HG03460 (cell line): ENCODE data around the gene C3orf49.

Experiments used
- ATAC-seq: cut with Tn5 transposase; IDR thresholded peaks from one replicate; pipeline ENCODE4 v1.9.1; 2021; ENCODE audit not compliant: unreplicated experiment

C3orf49 gene

GRCh38 chr3:63878394-63879060 lies 59.4 kb downstream of the C3orf49 start:
- no peak for ATAC-seq

DNA sequence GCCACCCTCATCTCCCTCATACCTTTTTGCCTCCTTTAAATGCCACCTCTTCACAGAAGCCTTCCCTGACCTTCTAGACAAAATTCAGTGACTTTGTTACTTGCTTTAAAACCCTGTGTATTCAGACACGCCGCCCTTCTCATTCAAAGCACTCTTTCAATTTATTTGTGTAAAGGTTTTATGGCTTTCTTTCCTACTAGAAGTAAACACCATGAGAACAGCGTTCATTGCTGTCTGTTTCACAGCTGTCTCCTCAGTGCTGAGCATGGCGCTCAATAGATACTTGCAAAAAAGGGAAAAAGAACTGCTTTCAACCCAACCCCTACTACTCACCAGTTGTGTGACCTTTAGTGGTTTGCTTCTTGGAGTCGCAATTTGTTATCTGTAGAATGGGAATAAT lies 61.6 kb downstream of the C3orf49 start:
- no peak for ATAC-seq

GRCh38 chr3:63886858-63887257 lies 67.8 kb downstream of the C3orf49 start:
- ATAC-seq, result no peak

- no peak for ATAC-seq
Observed at GRCh38 chr3:63891518-63891917, 72.4 kb downstream of the C3orf49 start.

GRCh38 chr3:63892773-63893352 lies 73.8 kb downstream of the C3orf49 start:
- ATAC-seq, result no peak

- ATAC-seq, result no peak
Observed at GRCh38 chr3:63895422-63896189, 76.5 kb downstream of the C3orf49 start.

- peak; percentile 70 for ATAC-seq
Observed at GRCh38 chr3:63896332-63897030, 77.4 kb downstream of the C3orf49 start.
